H1 (cell line): Measurements from ENCODE around the gene NACA. TPM values are rescaled to one million over a fixed set of nuclear protein-coding genes. Genes with fewer than 3 reads are reported as not detected.

Experiments
- CTCF ChIA-PET: fragments of 300-600 bp; sonication (Branson Sonifier 250); formaldehyde crosslinking; loops from one replicate; lab custom pipeline; 2021; ENCODE audit not compliant: partially characterized antibody; lab: Charles Lee
- POLR2A ChIA-PET: fragments of 300-600 bp; sonication (Branson Sonifier 250); formaldehyde crosslinking; loops from one replicate; lab custom pipeline; 2021; ENCODE audit warnings: inconsistent platforms; ENCODE audit not compliant: partially characterized antibody; lab: Charles Lee
- DNase-seq, 2 experiments: peaks; one replicate each; pipeline versions ENCODE4 v3.0.0 to v3.0.0-alpha.2; 2010 to 2022; ENCODE audit warnings: low spot score in 2 of 2, low read depth in 1 of 2, mixed read lengths in 1 of 2
- FAIRE-seq: peaks from 2 replicates; lab custom pipeline; 2011; peaks lifted over from hg19 to GRCh38; lab: Jason Lieb, UNC
- H2AFZ ChIP-seq: 2 replicates; pipeline ENCODE4 v1.8.1; 2012; ENCODE audit warnings: low read length, inconsistent platforms
- H2AK5ac ChIP-seq: 2 replicates; pipeline ENCODE4 v1.6.1; 2013; ENCODE audit warnings: low read depth, low read length
- H2BK120ac ChIP-seq: replicated peaks from 2 replicates; pipeline ENCODE3; 2013; ENCODE audit warnings: low read depth, low read length, inconsistent platforms
- H2BK12ac ChIP-seq: 2 replicates; pipeline ENCODE4 v1.6.1; 2013; ENCODE audit warnings: low read depth, low read length
- H2BK15ac ChIP-seq: 2 replicates; pipeline ENCODE4 v1.6.1; 2013; ENCODE audit warnings: low read length
- H2BK20ac ChIP-seq: 2 replicates; pipeline ENCODE4 v1.6.1; 2013; ENCODE audit warnings: low read length
- H2BK5ac ChIP-seq: 2 replicates; pipeline ENCODE4 v1.6.1; 2013; ENCODE audit warnings: low read depth, low read length
- H3K14ac ChIP-seq: 2 replicates; pipeline ENCODE4 v1.6.1; 2013; ENCODE audit warnings: inconsistent platforms; ENCODE audit not compliant: insufficient read length
- H3K18ac ChIP-seq: 2 replicates; pipeline ENCODE4 v1.6.1; 2013; ENCODE audit warnings: low read length; ENCODE audit errors: extremely low read depth
- H3K23ac ChIP-seq: 2 replicates; pipeline ENCODE4 v1.6.1; 2013; ENCODE audit warnings: inconsistent platforms; ENCODE audit not compliant: insufficient read length
- H3K23me2 ChIP-seq: 2 replicates; pipeline ENCODE4 v1.6.1; 2013; ENCODE audit warnings: low read depth, low read length
- H3K27ac ChIP-seq: 2 replicates; pipeline ENCODE4 v1.6.1; 2011; ENCODE audit warnings: low read depth, low read length, inconsistent platforms
- H3K27me3 ChIP-seq, 4 experiments: replicated peaks in 1 of 4; 1 replicate in 1 of 4; 2 replicates in 3 of 4; pipeline versions ENCODE4 v1.6.1 to v1.8.1; 2011 to 2013; ENCODE audit warnings: low read length in 3 of 4, mild to moderate bottlenecking in 3 of 4, inconsistent platforms in 2 of 4, mixed read lengths in 2 of 4, moderate library complexity in 1 of 4; ENCODE audit not compliant: control insufficient read depth in 3 of 4, insufficient read depth in 3 of 4; ENCODE audit errors: extremely low read depth in 1 of 4
- H3K36me3 ChIP-seq, 4 experiments: 2 replicates each; pipeline versions ENCODE4 v1.6.1 to v1.8.1; 2011 to 2013; ENCODE audit warnings: mild to moderate bottlenecking in 4 of 4, low read length in 3 of 4, moderate library complexity in 2 of 4, control low read depth in 1 of 4, inconsistent platforms in 1 of 4; ENCODE audit not compliant: insufficient read depth in 4 of 4, control insufficient read depth in 2 of 4
- H3K4ac ChIP-seq: replicated peaks from 2 replicates; pipeline ENCODE3; 2013; ENCODE audit warnings: low read length, low read depth, mixed read lengths, inconsistent platforms; ENCODE audit not compliant: insufficient read length
- H3K4me1 ChIP-seq, 4 experiments: replicated peaks in 1 of 4; 1 replicate in 1 of 4; 2 replicates in 3 of 4; pipeline versions ENCODE4 v1.6.1 to v1.8.1; 2011 to 2013; ENCODE audit warnings: low read length in 3 of 4, inconsistent platforms in 2 of 4, mixed read lengths in 1 of 4; ENCODE audit not compliant: insufficient read depth in 4 of 4, control insufficient read depth in 3 of 4
- H3K4me2 ChIP-seq, 2 experiments: 2 replicates each; pipeline versions ENCODE4 v1.6.1 to v1.8.1; 2011 to 2013; ENCODE audit warnings: low read depth in 2 of 2, low read length in 2 of 2, control low read depth in 1 of 2, inconsistent platforms in 1 of 2, mild to moderate bottlenecking in 1 of 2; ENCODE audit not compliant: insufficient read depth in 1 of 2
- H3K4me3 ChIP-seq, 4 experiments: fragments of 200-600, 300-600 bp in 1 of 4; sonication (generic), shearing (Covaris generic), sonication (Bioruptor Twin) in 1 of 4; 2 replicates each; pipeline versions ENCODE4 v1.5.1 to v1.8.1; 2011 to 2016; ENCODE audit warnings: low read length in 4 of 4, low read depth in 3 of 4, control low read depth in 2 of 4, inconsistent platforms in 2 of 4, mild to moderate bottlenecking in 2 of 4, mixed read lengths in 1 of 4, moderate library complexity in 1 of 4; ENCODE audit not compliant: insufficient read depth in 2 of 4; ENCODE audit errors: extremely low read depth in 1 of 4
- H3K56ac ChIP-seq: replicated peaks from 2 replicates; pipeline ENCODE3; 2013; ENCODE audit warnings: low read depth, mild to moderate bottlenecking, mixed read lengths, low read length, inconsistent platforms; ENCODE audit not compliant: insufficient read length
- H3K79me1 ChIP-seq: 2 replicates; pipeline ENCODE4 v1.6.1; 2013; ENCODE audit warnings: low read depth, low read length, control low read depth
- H3K79me2 ChIP-seq, 2 experiments: 2 replicates each; pipeline versions ENCODE4 v1.6.1 to v1.8.1; 2012 to 2013; ENCODE audit warnings: low read length in 2 of 2, mild to moderate bottlenecking in 2 of 2, inconsistent platforms in 1 of 2; ENCODE audit not compliant: insufficient read depth in 2 of 2, control insufficient read depth in 1 of 2
- H3K9ac ChIP-seq, 4 experiments: replicated peaks in 1 of 4; 1 replicate in 1 of 4; 2 replicates in 3 of 4; pipeline versions ENCODE4 v1.6.1 to v1.8.1; 2011 to 2013; ENCODE audit warnings: low read depth in 3 of 4, low read length in 3 of 4, control low read depth in 2 of 4, mild to moderate bottlenecking in 2 of 4, moderate library complexity in 2 of 4, inconsistent platforms in 1 of 4; ENCODE audit errors: extremely low read depth in 1 of 4
- H3K9me3 ChIP-seq, 2 experiments: 2 replicates each; pipeline versions ENCODE4 v1.6.1 to v1.8.1; 2012 to 2013; ENCODE audit warnings: mild to moderate bottlenecking in 2 of 2, moderate library complexity in 2 of 2, control low read depth in 1 of 2, inconsistent platforms in 1 of 2, low read depth in 1 of 2, low read length in 1 of 2, mixed read lengths in 1 of 2; ENCODE audit not compliant: insufficient read depth in 2 of 2
- H4K20me1 ChIP-seq, 2 experiments: replicated peaks in 1 of 2; 2 replicates each; pipeline versions ENCODE3 to v1.8.1; 2011 to 2013; ENCODE audit warnings: inconsistent platforms in 2 of 2, low read length in 2 of 2, mild to moderate bottlenecking in 1 of 2; ENCODE audit not compliant: insufficient read depth in 2 of 2, control insufficient read depth in 1 of 2
- H4K5ac ChIP-seq: 2 replicates; pipeline ENCODE4 v1.6.1; 2013; ENCODE audit warnings: low read length, low read depth, mixed read lengths, inconsistent platforms; ENCODE audit not compliant: insufficient read length
- H4K8ac ChIP-seq: 2 replicates; pipeline ENCODE4 v1.8.0; 2013; ENCODE audit warnings: mild to moderate bottlenecking, moderate library complexity, low read length, inconsistent platforms; ENCODE audit not compliant: insufficient read depth; ENCODE audit errors: extremely low read depth
- H4K91ac ChIP-seq: replicated peaks from 2 replicates; pipeline ENCODE3; 2013; ENCODE audit warnings: low read length, mixed read lengths, inconsistent platforms; ENCODE audit not compliant: insufficient read length
- ATF2 ChIP-seq: IDR thresholded peaks from 2 replicates; pipeline ENCODE4 v1.6.1; 2012; ENCODE audit warnings: low read length, inconsistent platforms
- CBX5 ChIP-seq: fragments of 300-800, 300-1000 bp; sonication (generic); IDR thresholded peaks from 2 replicates; pipeline ENCODE4 v1.7.1; 2016; ENCODE audit warnings: antibody characterized with exemption, low read length, low read depth
- CEBPB ChIP-seq: IDR thresholded peaks from 2 replicates; pipeline ENCODE4 v1.6.1; 2012; ENCODE audit warnings: low read depth, low read length
- CHD1 ChIP-seq: IDR thresholded peaks from 2 replicates; pipeline ENCODE4 v1.6.1; 2012; ENCODE audit warnings: low read depth, low read length, improper control_type of control experiment
- CREB1 ChIP-seq: IDR thresholded peaks from 2 replicates; pipeline ENCODE4 v1.6.1; 2012; ENCODE audit warnings: inconsistent platforms
- SP4 ChIP-seq: IDR thresholded peaks from 2 replicates; pipeline ENCODE4 v1.6.1; 2012; ENCODE audit warnings: low read length, inconsistent platforms
- WGBS, 2 experiments: shearing (Covaris generic) in 1 of 2; methylation state at CpG; one replicate each; pipeline versions ENCODE4 v1.1.6 to v1.1.7; 2013 to 2015; ENCODE audit warnings: low lambda C conversion rate in 2 of 2, mixed read lengths in 2 of 2, inconsistent platforms in 1 of 2, low coverage in 1 of 2, missing lambda C conversion rate in 1 of 2; ENCODE audit not compliant: insufficient replicate concordance in 2 of 2, insufficient coverage in 1 of 2, insufficient read length in 1 of 2; ENCODE audit errors: extremely low coverage in 1 of 2, missing lambda C conversion rate in 1 of 2; 5-methylcytosine and 5-hydroxymethylcytosine counted together
- polyA plus RNA-seq, 7 experiments: library from polyadenylated mRNA; depleted of rRNA in 3 of 7; stranded (reverse) in 5 of 7; unstranded in 2 of 7; fragments of >200 nt in 5 of 7; fragments of 200-250 nt in 2 of 7; gene quantifications; 1 replicate in 5 of 7; 2 replicates in 1 of 7; 4 replicates in 1 of 7; pipeline versions ENCODE4 v1.2.1 to v1.2.3, GENCODE V29; 2011 to 2013; ENCODE audit warnings: missing spikeins in 2 of 7, mixed read lengths in 2 of 7
- total RNA-seq: library from RNA; stranded (reverse); fragmentation: NEBNext Ultra II Directional; extraction: Animal tissue kit (Norgen Biotek cat#: 25700); gene quantifications from 2 replicates; pipeline ENCODE4 v1.2.1, GENCODE V29; 2021

The NACA gene
- total and polyA plus RNA-seq, 2 of the 8 experiments (the other 6 are each of a cell fraction or from before 2014, with no cell fraction given), result 511 to 1,063 TPM

GRCh38 chr12:56668197-56668457 lies 57.0 kb downstream of the NACA start:
- Histone ChIP-seq H2BK5ac (no peak overlapping the region), H3K23ac (no peak overlapping the region), H4K91ac (no peak overlapping the region), H2BK20ac (no peak overlapping the region), H3K4me1 (no peaks in the 10 kb centered on the region), H3K14ac (no peak overlapping the region), H2BK15ac (no peak overlapping the region), H4K5ac (no peak overlapping the region), H3K23me2 (no peaks in the 10 kb centered on the region), H3K4ac (no peak overlapping the region), H3K27ac (no peak overlapping the region), H2AFZ (no peak overlapping the region), H3K56ac (no peak overlapping the region), H2BK12ac (no peak overlapping the region), H3K79me1 (peaks cover 5% of the 10 kb centered on the region; the same call in 1 of the 2 replicates), H3K18ac (no peak overlapping the region), H3K9ac (no peak overlapping the region), H3K27me3 (0 out of 7 replicates have a peak, but pooled peaks cover 0 to 2% (median 0%) of the 10 kb centered on the region in 4 experiments), H4K8ac (no peak overlapping the region), H2AK5ac (no peak overlapping the region), H3K9me3 (no peaks in the 10 kb centered on the region), H3K79me2 (peaks cover 0 to 25% of the 10 kb centered on the region in 2 experiments; a peak in 2 of 4 replicates), H4K20me1 (peaks cover 2 to 5% of the 10 kb centered on the region in 2 experiments), H2BK120ac (no peak overlapping the region), H3K36me3 (peaks cover 26 to 93% (median 69%) of the 10 kb centered on the region in 4 experiments), H3K4me3 (no peak overlapping the region), H3K4me2 (no peak overlapping the region)
- 98% methylated on average over 2 of the region's 2 CpGs; no CpG with 5 or more reads in 1 of the 2 experiments for WGBS, 2 experiments
- no peak for TF ChIP-seq CREB1
- TF ChIP-seq CEBPB, result no peak
- no peak for TF ChIP-seq ATF2
- no peak for TF ChIP-seq CHD1
- TF ChIP-seq CBX5, result no peak
- no peak for TF ChIP-seq SP4
- FAIRE-seq, result no peak
- CTCF ChIA-PET, result interaction anchor here (1.1 kb wide), 2 partner anchors 10 to 31 kb away, joined by 3 read pairs; no protein-coding TSS in a partner anchor
- POLR2A ChIA-PET, result interaction anchor here (0.6 to 8.8 kb wide), 8 partner anchors 10 to 81 kb away, joined by 3 to 71 read pairs (median 4); partner anchors contain the start of gene PTGES3
- no peak for DNase-seq
